ENCODE measurements around the gene DELE1. TPM values are rescaled to one million over a fixed set of nuclear protein-coding genes. Genes with fewer than 3 reads are reported as not detected.

Gene DELE1
- total and polyA plus RNA-seq, 7 experiments from 2014 or later, result 26.4 to 101 (median 84.3) TPM

- peak overlapping the region in 5 of 10 donors; percentile 53 to 65 (median 60) for H3K4me3 Mint-ChIP-seq
- intact Hi-C loops (cut with micrococcal nuclease), result no loop called here
Measured at GRCh38 chr5:141952020-141952419, 28.3 kb downstream of the DELE1 start.

GRCh38 chr5:141954194-141954593, 30.5 kb downstream of the DELE1 start:
- H3K27me3 ChIP-seq (ENCODE audit: control insufficient read depth in 2 of 2, insufficient read depth in 2 of 2, low read length in 2 of 2), result no peaks in the 10 kb centered on the region
- ChIA-PET CTCF (interaction anchor here (0.9 to 1.2 kb wide), 2 partner anchors 31 to 76 kb away, joined by 3 to 5 read pairs; partner anchors contain the start of genes DELE1 and PCDH1), POLR2A (interaction anchor here (0.5 to 0.8 kb wide), 2 partner anchors 17 to 31 kb away, joined by 3 to 4 read pairs; partner anchors contain the start of gene DELE1)
- no peaks in the 10 kb centered on the region for H3K9me3 ChIP-seq (ENCODE audit: control insufficient read depth in 2 of 3, low read length in 3 of 3)
- H3K4me3 ChIP-seq (ENCODE audit: low read length), result no peak overlapping the region
- ATAC-seq (peak; percentile 60), DNase-seq (no peak)
- H3K27ac ChIP-seq (ENCODE audit: low read depth, low read length), result no peak overlapping the region
- Mint-ChIP-seq H3K27me3 (no peaks in the 10 kb centered on the region), H3K4me1 (peaks cover 21 to 43% (median 34%) of the 10 kb centered on the region in 7 donors), H3K27ac (no peak overlapping the region), H3K36me3 (peaks cover 0 to 6% (median 0%) of the 10 kb centered on the region in 5 donors), H3K9me3 (no peaks in the 10 kb centered on the region), H3K4me3 (no peak overlapping the region)
- no peaks in the 10 kb centered on the region for H3K36me3 ChIP-seq (ENCODE audit: control insufficient read depth in 2 of 3, insufficient read depth in 3 of 3, low read length in 3 of 3)
- peaks cover 9 to 28% of the 10 kb centered on the region in 2 donors for H3K4me1 ChIP-seq (ENCODE audit: control insufficient read depth in 2 of 2, insufficient read depth in 2 of 2, low read length in 2 of 2)
- intact Hi-C loops (cut with micrococcal nuclease), result no loop called here

More at GRCh38 chr5:141952020-141952419, 28.3 kb downstream of the DELE1 start:
- no peak for DNase-seq
- Mint-ChIP-seq H3K36me3 (peaks cover 0 to 6% (median 0%) of the 10 kb centered on the region in 5 donors), H3K4me1 (peaks cover 9 to 25% (median 15%) of the 10 kb centered on the region in 7 donors), H3K9me3 (no peaks in the 10 kb centered on the region), H3K27ac (peak overlapping the region in 1 of 9 donors; percentile 36), H3K27me3 (no peaks in the 10 kb centered on the region)
- ChIA-PET CTCF (no interaction called here), POLR2A (interaction anchor here (1.0 to 1.7 kb wide), 2 partner anchors 16 to 29 kb away, joined by 3 to 4 read pairs; partner anchors contain the start of gene DELE1)
- no peak for ATAC-seq
- Histone ChIP-seq H3K27me3 (ENCODE audit: control insufficient read depth in 2 of 2, insufficient read depth in 2 of 2, low read length in 2 of 2) (no peaks in the 10 kb centered on the region), H3K36me3 (ENCODE audit: control insufficient read depth in 2 of 3, insufficient read depth in 3 of 3, low read length in 3 of 3) (no peaks in the 10 kb centered on the region), H3K4me3 (ENCODE audit: low read length) (no peak overlapping the region), H3K9me3 (ENCODE audit: control insufficient read depth in 2 of 3, low read length in 3 of 3) (no peaks in the 10 kb centered on the region), H3K4me1 (ENCODE audit: control insufficient read depth in 2 of 2, insufficient read depth in 2 of 2, low read length in 2 of 2) (peaks cover 0 to 10% of the 10 kb centered on the region in 2 donors), H3K27ac (ENCODE audit: low read depth, low read length) (no peak overlapping the region)

DNA sequence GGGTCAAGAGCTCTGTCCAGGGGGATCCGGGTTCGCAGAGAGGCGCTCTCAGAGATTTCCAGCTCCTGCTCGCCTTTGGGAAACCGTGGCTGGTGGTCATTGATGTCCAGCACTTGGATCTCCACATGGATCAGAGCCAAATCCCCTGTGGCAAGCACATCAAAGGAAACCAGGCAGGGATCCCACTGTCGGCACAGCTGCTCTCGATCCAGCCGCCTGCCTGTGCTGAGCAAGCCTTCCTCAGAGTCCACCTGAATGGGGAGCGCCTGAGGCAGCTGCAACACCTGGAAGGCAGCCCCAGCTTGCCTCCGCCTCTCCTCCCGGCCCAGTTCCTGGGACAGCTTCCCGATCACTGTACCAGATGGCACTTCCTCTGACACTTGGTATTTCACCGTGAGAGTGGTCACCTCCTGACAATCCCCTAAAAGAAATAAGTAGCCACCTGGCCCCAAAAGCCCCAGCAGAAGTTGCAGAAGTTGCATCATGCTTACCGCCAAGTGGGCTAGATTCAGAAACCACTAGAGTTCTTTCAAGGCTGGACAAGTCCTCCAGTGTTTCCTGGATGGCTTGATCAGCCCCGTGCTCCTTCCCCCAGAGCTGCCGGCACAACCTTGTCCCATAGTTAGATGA, 33.8 kb downstream of the DELE1 start:
- ChIA-PET CTCF (interaction anchor here (1.1 to 6.6 kb wide), 5 partner anchors 11 to 293 kb away, joined by 5 to 143 read pairs (median 56); partner anchors contain the start of genes PCDH1 and RNF14), POLR2A (interaction anchor here (0.6 to 3.3 kb wide), 8 partner anchors 9 to 1477 kb away, joined by 3 to 18 read pairs (median 3); partner anchors contain the start of genes DELE1, HDAC3, RELL2 and RNF14)
- no peak overlapping the region for H3K27ac ChIP-seq (ENCODE audit: low read depth, low read length)
- peaks cover 30 to 43% of the 10 kb centered on the region in 2 donors for H3K4me1 ChIP-seq (ENCODE audit: control insufficient read depth in 2 of 2, insufficient read depth in 2 of 2, low read length in 2 of 2)
- Mint-ChIP-seq H3K4me3 (peak overlapping the region in 3 of 10 donors; percentile 16 to 76 (median 53)), H3K36me3 (peaks cover 0 to 6% (median 0%) of the 10 kb centered on the region in 5 donors), H3K9me3 (no peaks in the 10 kb centered on the region), H3K27ac (peak overlapping the region in 4 of 9 donors; percentile 19 to 92 (median 76)), H3K27me3 (no peaks in the 10 kb centered on the region), H3K4me1 (peaks cover 32 to 51% (median 44%) of the 10 kb centered on the region in 7 donors)
- no peaks in the 10 kb centered on the region for H3K36me3 ChIP-seq (ENCODE audit: control insufficient read depth in 2 of 3, insufficient read depth in 3 of 3, low read length in 3 of 3)
- no peaks in the 10 kb centered on the region for H3K9me3 ChIP-seq (ENCODE audit: control insufficient read depth in 2 of 3, low read length in 3 of 3)
- H3K27me3 ChIP-seq (ENCODE audit: control insufficient read depth in 2 of 2, insufficient read depth in 2 of 2, low read length in 2 of 2), result no peaks in the 10 kb centered on the region
- DNase-seq (no peak), ATAC-seq (no peak)
- no peak overlapping the region for H3K4me3 ChIP-seq (ENCODE audit: low read length)
- intact Hi-C loops (cut with micrococcal nuclease), result no loop called here

- intact Hi-C loops (cut with micrococcal nuclease), result no loop called here
- peak within 1 kb of the TSS in 7 of 9 donors; percentile 17 to 92 (median 53) for H3K27ac Mint-ChIP-seq
- Histone ChIP-seq H3K36me3 (ENCODE audit: control insufficient read depth in 2 of 3, insufficient read depth in 3 of 3, low read length in 3 of 3) (no peaks in the 10 kb centered on the region), H3K4me3 (ENCODE audit: low read length) (peak within 1 kb of the TSS; percentile 12), H3K27ac (ENCODE audit: low read depth, low read length) (no peak within 1 kb of the TSS), H3K27me3 (ENCODE audit: control insufficient read depth in 2 of 2, insufficient read depth in 2 of 2, low read length in 2 of 2) (no peaks in the 10 kb centered on the region), H3K9me3 (ENCODE audit: control insufficient read depth in 2 of 3, low read length in 3 of 3) (no peaks in the 10 kb centered on the region), H3K4me1 (ENCODE audit: control insufficient read depth in 2 of 2, insufficient read depth in 2 of 2, low read length in 2 of 2) (peaks cover 30 to 43% of the 10 kb centered on the region in 2 donors)
- peak within 1 kb of the TSS in 9 of 10 donors; percentile 20 to 76 (median 53) for H3K4me3 Mint-ChIP-seq
- H3K27me3 Mint-ChIP-seq, result no peaks in the 10 kb centered on the region
- H3K4me1 Mint-ChIP-seq, result peaks cover 32 to 54% (median 47%) of the 10 kb centered on the region in 7 donors
- ChIA-PET POLR2A (interaction anchor here (0.8 to 3.3 kb wide), 5 partner anchors 11 to 321 kb away, joined by 3 to 18 read pairs (median 3); partner anchors contain the start of genes HDAC3, RELL2 and RNF14), CTCF (interaction anchor here (1.1 to 6.6 kb wide), 6 partner anchors 11 to 293 kb away, joined by 5 to 143 read pairs (median 34); partner anchors contain the start of genes PCDH1 and RNF14)
- ATAC-seq (no peak), DNase-seq (peak in 2 of 9 donors; percentile 12 to 42)
- H3K36me3 Mint-ChIP-seq, result peaks cover 0 to 6% (median 0%) of the 10 kb centered on the region in 5 donors
- no peaks in the 10 kb centered on the region for H3K9me3 Mint-ChIP-seq
Measured at GRCh38 chr5:141958113-141958512, 34.4 kb downstream of the DELE1 start, which contains the start of gene PCDH12. PCDH12 (minus strand) TSS chr5:141958202; CDS start chr5:141957851, 351 bp downstream.

GRCh38 chr5:141958546-141959172, 35.0 kb downstream of the DELE1 start:
- peaks cover 30 to 43% of the 10 kb centered on the region in 2 donors for H3K4me1 ChIP-seq (ENCODE audit: control insufficient read depth in 2 of 2, insufficient read depth in 2 of 2, low read length in 2 of 2)
- no peaks in the 10 kb centered on the region for H3K9me3 ChIP-seq (ENCODE audit: control insufficient read depth in 2 of 3, low read length in 3 of 3)
- no peak overlapping the region for H3K27ac ChIP-seq (ENCODE audit: low read depth, low read length)
- no peaks in the 10 kb centered on the region for H3K36me3 ChIP-seq (ENCODE audit: control insufficient read depth in 2 of 3, insufficient read depth in 3 of 3, low read length in 3 of 3)
- intact Hi-C loops (cut with micrococcal nuclease), result no loop called here
- peaks cover 0 to 6% (median 0%) of the 10 kb centered on the region in 5 donors for H3K36me3 Mint-ChIP-seq
- H3K4me1 Mint-ChIP-seq, result peaks cover 32 to 54% (median 47%) of the 10 kb centered on the region in 7 donors
- peak overlapping the region in 5 of 9 donors; percentile 17 to 92 (median 70) for H3K27ac Mint-ChIP-seq
- peak overlapping the region; percentile 12 for H3K4me3 ChIP-seq (ENCODE audit: low read length)
- no peak for DNase-seq
- no peaks in the 10 kb centered on the region for H3K9me3 Mint-ChIP-seq
- H3K27me3 ChIP-seq (ENCODE audit: control insufficient read depth in 2 of 2, insufficient read depth in 2 of 2, low read length in 2 of 2), result no peaks in the 10 kb centered on the region
- peak; percentile 64 for ATAC-seq
- ChIA-PET POLR2A (interaction anchor here (0.6 to 3.3 kb wide), 5 partner anchors 10 to 322 kb away, joined by 3 to 18 read pairs (median 3); partner anchors contain the start of genes HDAC3, RELL2 and RNF14), CTCF (interaction anchor here (1.3 to 6.6 kb wide), 6 partner anchors 44 to 294 kb away, joined by 5 to 143 read pairs (median 34); partner anchors contain the start of gene PCDH1)
- no peaks in the 10 kb centered on the region for H3K27me3 Mint-ChIP-seq
- H3K4me3 Mint-ChIP-seq, result peak overlapping the region in 8 of 10 donors; percentile 20 to 76 (median 50)

DNA sequence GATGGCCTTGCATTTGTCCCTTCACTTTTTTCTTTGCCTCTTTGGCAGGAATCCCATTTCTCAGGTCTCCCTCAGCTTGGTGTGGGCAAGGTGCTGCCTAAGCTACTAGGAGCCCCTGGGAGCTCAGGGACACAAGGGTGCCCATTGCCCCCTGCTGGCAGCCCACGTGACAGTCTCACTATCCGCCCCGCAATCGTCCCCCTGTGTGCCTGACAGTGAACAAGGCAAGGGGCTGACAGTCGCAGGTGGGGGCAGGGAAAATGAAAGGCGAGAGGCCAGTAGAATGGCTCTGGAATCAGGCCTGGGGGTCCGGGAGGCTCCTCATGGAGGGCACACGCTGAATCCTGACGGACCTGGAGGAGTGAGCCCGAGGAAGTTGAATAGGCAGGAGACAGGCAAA, 36.3 kb downstream of the DELE1 start:
- Mint-ChIP-seq H3K9me3 (no peaks in the 10 kb centered on the region), H3K4me3 (peak overlapping the region in 7 of 10 donors; percentile 8 to 58 (median 39)), H3K36me3 (no peaks in the 10 kb centered on the region), H3K27me3 (no peaks in the 10 kb centered on the region), H3K4me1 (peaks cover 29 to 51% (median 40%) of the 10 kb centered on the region in 7 donors), H3K27ac (peak overlapping the region in 8 of 9 donors; percentile 3 to 92 (median 76))
- DNase-seq, result peak in 2 of 9 donors; percentile 19
- no peaks in the 10 kb centered on the region for H3K27me3 ChIP-seq (ENCODE audit: control insufficient read depth in 2 of 2, insufficient read depth in 2 of 2, low read length in 2 of 2)
- POLR2A ChIA-PET, result interaction anchor here (0.6 to 3.3 kb wide), 16 partner anchors 10 to 367 kb away, joined by 3 to 55 read pairs (median 4); partner anchors contain the start of genes ARAP3, DELE1 and RNF14
- intact Hi-C loops (cut with micrococcal nuclease), result loop anchor here (1.0 to 10.0 kb wide), 12 partner anchors 8 to 295 kb away; partner anchors contain the start of gene PCDH1 (in 1 of the 2)
- no peak for ATAC-seq
- peaks cover 30 to 43% of the 10 kb centered on the region in 2 donors for H3K4me1 ChIP-seq (ENCODE audit: control insufficient read depth in 2 of 2, insufficient read depth in 2 of 2, low read length in 2 of 2)
- no peak overlapping the region for H3K4me3 ChIP-seq (ENCODE audit: low read length)
- CTCF ChIA-PET, result interaction anchor here (0.6 to 6.6 kb wide), 27 partner anchors 9 to 325 kb away, joined by 3 to 143 read pairs (median 9); partner anchors contain the start of genes ARAP3, PCDH1 and RNF14
- H3K9me3 ChIP-seq (ENCODE audit: control insufficient read depth in 2 of 3, low read length in 3 of 3), result no peaks in the 10 kb centered on the region
- H3K27ac ChIP-seq (ENCODE audit: low read depth, low read length), result no peak overlapping the region
- no peaks in the 10 kb centered on the region for H3K36me3 ChIP-seq (ENCODE audit: control insufficient read depth in 2 of 3, insufficient read depth in 3 of 3, low read length in 3 of 3)
